BJ (cell line): ENCODE data around the gene DOCK3. TPM values are rescaled to one million over a fixed set of nuclear protein-coding genes. Genes with fewer than 3 reads are reported as not detected.
"Not testable (repeated sequence)": the region's sequence is repeated elsewhere in the genome, so short reads cannot be mapped to it uniquely, and the experiment has no call there.

ENCODE experiments used
- CTCF ChIA-PET: fragments of 350-600 bp; formaldehyde crosslinking; extraction: SDS; loops from one replicate; lab custom pipeline; 2021; ENCODE audit warnings: antibody characterized with exemption, inconsistent platforms; lab: Yijun Ruan, JAX
- POLR2A ChIA-PET: fragments of 300-600 bp; sonication (Branson Sonifier 250); formaldehyde crosslinking; extraction: SDS; loops from one replicate; lab custom pipeline; 2021; ENCODE audit warnings: antibody characterized with exemption; lab: Charles Lee
- DNase-seq: peaks from one replicate; pipeline ENCODE4 v3.0.0-alpha.2; 2011; ENCODE audit warnings: low read depth
- H3K27me3 ChIP-seq: 2 replicates; pipeline ENCODE4 v1.6.0; 2011; ENCODE audit warnings: low read length; ENCODE audit not compliant: control insufficient read depth, insufficient read depth
- H3K36me3 ChIP-seq: 2 replicates; pipeline ENCODE4 v1.5.1; 2011; ENCODE audit warnings: low read length; ENCODE audit not compliant: control insufficient read depth, insufficient read depth
- H3K4me3 ChIP-seq: 2 replicates; pipeline ENCODE4 v1.5.1; 2011; ENCODE audit warnings: low read depth, mild to moderate bottlenecking, control low read depth, low read length
- polyA plus RNA-seq: library from polyadenylated mRNA; depleted of rRNA; stranded (reverse); fragments of >200 nt; gene quantifications from 2 replicates; pipeline ENCODE4 v1.2.3, GENCODE V29; 2011
- TF ChIP-seq, protein P1 (sequence below): IDR thresholded peaks from 2 replicates; pipeline ENCODE4 v1.5.1; 2011; ENCODE audit warnings: low read depth, mild to moderate bottlenecking, control low read depth, inconsistent platforms, low read length, moderate library complexity; ENCODE audit not compliant: insufficient read depth

Gene DOCK3
- polyA plus RNA-seq, 1 experiment: 0.09 TPM

- no peak for DNase-seq
- Histone ChIP-seq H3K4me3 (no peak overlapping the region), H3K27me3 (no peaks in the 10 kb centered on the region), H3K36me3 (no peaks in the 10 kb centered on the region)
- ChIA-PET CTCF (no interaction called here), POLR2A (no interaction called here)
- TF ChIP-seq, protein P1, sequence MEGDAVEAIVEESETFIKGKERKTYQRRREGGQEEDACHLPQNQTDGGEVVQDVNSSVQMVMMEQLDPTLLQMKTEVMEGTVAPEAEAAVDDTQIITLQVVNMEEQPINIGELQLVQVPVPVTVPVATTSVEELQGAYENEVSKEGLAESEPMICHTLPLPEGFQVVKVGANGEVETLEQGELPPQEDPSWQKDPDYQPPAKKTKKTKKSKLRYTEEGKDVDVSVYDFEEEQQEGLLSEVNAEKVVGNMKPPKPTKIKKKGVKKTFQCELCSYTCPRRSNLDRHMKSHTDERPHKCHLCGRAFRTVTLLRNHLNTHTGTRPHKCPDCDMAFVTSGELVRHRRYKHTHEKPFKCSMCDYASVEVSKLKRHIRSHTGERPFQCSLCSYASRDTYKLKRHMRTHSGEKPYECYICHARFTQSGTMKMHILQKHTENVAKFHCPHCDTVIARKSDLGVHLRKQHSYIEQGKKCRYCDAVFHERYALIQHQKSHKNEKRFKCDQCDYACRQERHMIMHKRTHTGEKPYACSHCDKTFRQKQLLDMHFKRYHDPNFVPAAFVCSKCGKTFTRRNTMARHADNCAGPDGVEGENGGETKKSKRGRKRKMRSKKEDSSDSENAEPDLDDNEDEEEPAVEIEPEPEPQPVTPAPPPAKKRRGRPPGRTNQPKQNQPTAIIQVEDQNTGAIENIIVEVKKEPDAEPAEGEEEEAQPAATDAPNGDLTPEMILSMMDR: no peak
Observed at GRCh38 chr3:51297333-51297732, 622.6 kb downstream of the DOCK3 start.

DNA sequence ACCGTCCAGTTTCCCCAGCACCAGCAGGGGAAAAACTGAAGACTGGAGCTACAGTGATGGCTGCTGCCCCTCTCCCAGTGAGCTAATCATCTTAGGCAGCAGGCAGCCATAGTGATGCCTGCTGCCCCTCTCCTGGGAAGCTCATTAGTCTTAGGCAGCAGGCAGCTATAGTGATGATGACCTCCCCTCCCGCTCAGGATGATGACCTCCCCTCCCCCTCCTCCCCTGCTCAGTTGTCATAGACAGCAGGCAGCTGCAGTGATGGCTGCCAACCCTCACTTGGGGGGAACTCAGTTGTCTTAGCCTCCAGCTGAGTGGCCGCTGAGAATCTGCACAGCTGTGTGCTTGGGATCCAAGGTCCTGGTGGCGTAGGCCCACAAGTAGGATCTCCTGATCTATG lies 629.5 kb downstream of the DOCK3 start:
- H3K4me3 ChIP-seq: no peak overlapping the region
- no peaks in the 10 kb centered on the region for H3K36me3 ChIP-seq
- DNase-seq: no peak
- ChIA-PET POLR2A (no interaction called here), CTCF (no interaction called here)
- TF ChIP-seq, protein P1: no peak
- no peaks in the 10 kb centered on the region for H3K27me3 ChIP-seq

DNA sequence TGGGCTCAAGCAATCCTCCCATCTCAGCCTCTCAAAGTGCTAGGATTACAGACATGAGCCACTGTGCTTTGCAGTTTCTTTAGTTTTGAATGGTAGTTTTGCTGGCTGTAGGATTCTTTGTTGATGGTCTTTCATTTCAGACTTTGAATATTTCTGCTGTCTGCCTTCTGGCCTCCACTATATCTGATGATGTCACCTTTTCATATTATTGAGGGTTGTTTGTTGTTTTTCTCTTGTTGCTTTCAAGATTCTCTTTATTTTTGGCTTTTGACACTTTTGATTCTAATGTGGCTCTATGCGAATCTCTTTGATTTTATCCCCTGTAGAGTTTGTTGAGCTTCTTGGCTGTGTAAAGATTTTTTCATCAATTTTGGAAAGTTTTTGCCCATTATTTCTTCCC lies 631.4 kb downstream of the DOCK3 start:
- no peak for DNase-seq
- POLR2A ChIA-PET: no interaction called here
- TF ChIP-seq, protein P1: no peak
- Histone ChIP-seq H3K4me3 (no peak overlapping the region), H3K27me3 (no peaks in the 10 kb centered on the region), H3K36me3 (no peaks in the 10 kb centered on the region)
- CTCF ChIA-PET: interaction anchor here (1.8 kb wide), 1 partner anchor 206 kb away, joined by 5 read pairs; no protein-coding TSS in a partner anchor

GRCh38 chr3:51307458-51307857 lies 632.7 kb downstream of the DOCK3 start:
- no peaks in the 10 kb centered on the region for H3K36me3 ChIP-seq
- no peaks in the 10 kb centered on the region for H3K27me3 ChIP-seq
- CTCF ChIA-PET: interaction anchor here (1.1 to 1.8 kb wide), 2 partner anchors 207 to 691 kb away, joined by 3 to 5 read pairs; no protein-coding TSS in a partner anchor
- H3K4me3 ChIP-seq: no peak overlapping the region
- TF ChIP-seq, protein P1: no peak
- POLR2A ChIA-PET: interaction anchor here (0.6 kb wide), 1 partner anchor 10 kb away, joined by 5 read pairs; no protein-coding TSS in a partner anchor
- no peak for DNase-seq

- DNase-seq, H3K4me3 ChIP-seq, H3K36me3 ChIP-seq, H3K27me3 ChIP-seq, POLR2A ChIA-PET: not testable (repeated sequence)
- CTCF ChIA-PET: interaction anchor here (1.1 to 1.8 kb wide), 2 partner anchors 208 to 692 kb away, joined by 3 to 5 read pairs; no protein-coding TSS in a partner anchor
Observed at GRCh38 chr3:51307945-51308607, 633.3 kb downstream of the DOCK3 start.
